Measurements from ENCODE around the gene PRELID1.

The PRELID1 gene

GRCh38 chr5:177347699-177348098 lies 44.1 kb downstream of the PRELID1 start:
- Histone ChIP-seq H3K79me2 (ENCODE audit: insufficient read depth, low read depth) (peaks cover 62% of the 10 kb centered on the region), H2AFZ (ENCODE audit: low read depth) (no peak overlapping the region), H3K9ac (no peak overlapping the region), H3K27ac (no peak overlapping the region), H3K4me3 (IDR thresholded peaks at IDR 0.05; ENCODE audit: insufficient read depth, low read depth, low read length) (no peak overlapping the region), H3K4me2 (no peak overlapping the region), H3K36me3 (ENCODE audit: insufficient read depth) (0 out of 2 replicates have a peak, but pooled peaks cover 4% of the 10 kb centered on the region), H4K20me1 (ENCODE audit: insufficient read depth) (no peaks in the 10 kb centered on the region), H3K4me1 (ENCODE audit: low read depth, poor library complexity, severe bottlenecking) (peaks cover 22% of the 10 kb centered on the region), H3K27me3 (ENCODE audit: insufficient read depth, low read depth) (no peaks in the 10 kb centered on the region)
- no peak for TF ChIP-seq CTCF (conservative IDR thresholded peaks at IDR 0.05; ENCODE audit: low read depth, low read length)

- peaks cover 22% of the 10 kb centered on the region for H3K4me1 ChIP-seq (ENCODE audit: low read depth, poor library complexity, severe bottlenecking)
- H3K9ac ChIP-seq: no peak overlapping the region
- no peak overlapping the region for H3K4me3 ChIP-seq (IDR thresholded peaks at IDR 0.05; ENCODE audit: insufficient read depth, low read depth, low read length)
- no peaks in the 10 kb centered on the region for H3K27me3 ChIP-seq (ENCODE audit: insufficient read depth, low read depth)
- H2AFZ ChIP-seq (ENCODE audit: low read depth): no peak overlapping the region
- no peaks in the 10 kb centered on the region for H4K20me1 ChIP-seq (ENCODE audit: insufficient read depth)
- peak overlapping the region; percentile 82; the same call in 1 of the 2 replicates for H3K4me2 ChIP-seq
- TF ChIP-seq CTCF (conservative IDR thresholded peaks at IDR 0.05; ENCODE audit: low read depth, low read length): no peak
- H3K27ac ChIP-seq: no peak overlapping the region
- H3K79me2 ChIP-seq (ENCODE audit: insufficient read depth, low read depth): peaks cover 54% of the 10 kb centered on the region
- 0 out of 2 replicates have a peak, but pooled peaks cover 4% of the 10 kb centered on the region for H3K36me3 ChIP-seq (ENCODE audit: insufficient read depth)
Observed at GRCh38 chr5:177349362-177349647, 45.7 kb downstream of the PRELID1 start.

GRCh38 chr5:177349762-177350161 lies 46.2 kb downstream of the PRELID1 start:
- H3K9ac ChIP-seq: no peak overlapping the region
- H3K4me1 ChIP-seq (ENCODE audit: low read depth, poor library complexity, severe bottlenecking): peaks cover 22% of the 10 kb centered on the region
- no peak for TF ChIP-seq CTCF (conservative IDR thresholded peaks at IDR 0.05; ENCODE audit: low read depth, low read length)

GRCh38 chr5:177350776-177351391 lies 47.3 kb downstream of the PRELID1 start:
- H3K27me3 ChIP-seq (ENCODE audit: insufficient read depth, low read depth): no peaks in the 10 kb centered on the region
- peak overlapping the region; percentile 98; the same call in 1 of the 2 replicates for H2AFZ ChIP-seq (ENCODE audit: low read depth)
- H3K4me1 ChIP-seq (ENCODE audit: low read depth, poor library complexity, severe bottlenecking): peaks cover 22% of the 10 kb centered on the region
- no peak overlapping the region for H3K4me3 ChIP-seq (IDR thresholded peaks at IDR 0.05; ENCODE audit: insufficient read depth, low read depth, low read length)
- peak overlapping the region; percentile 82 for H3K4me2 ChIP-seq
- peak overlapping the region; percentile 97 for H3K27ac ChIP-seq
- peaks cover 47% of the 10 kb centered on the region for H3K79me2 ChIP-seq (ENCODE audit: insufficient read depth, low read depth)
- H3K9ac ChIP-seq: peak overlapping the region; percentile 93
- 0 out of 2 replicates have a peak, but pooled peaks cover 4% of the 10 kb centered on the region for H3K36me3 ChIP-seq (ENCODE audit: insufficient read depth)
- no peak for TF ChIP-seq CTCF (conservative IDR thresholded peaks at IDR 0.05; ENCODE audit: low read depth, low read length)
- H4K20me1 ChIP-seq (ENCODE audit: insufficient read depth): no peaks in the 10 kb centered on the region

More at GRCh38 chr5:177349762-177350161, 46.2 kb downstream of the PRELID1 start:
- H3K36me3 ChIP-seq (ENCODE audit: insufficient read depth): 0 out of 2 replicates have a peak, but pooled peaks cover 4% of the 10 kb centered on the region
- H3K27ac ChIP-seq: no peak overlapping the region
- no peak overlapping the region for H2AFZ ChIP-seq (ENCODE audit: low read depth)
- H3K27me3 ChIP-seq (ENCODE audit: insufficient read depth, low read depth): no peaks in the 10 kb centered on the region
- H3K79me2 ChIP-seq (ENCODE audit: insufficient read depth, low read depth): peaks cover 51% of the 10 kb centered on the region
- H3K4me3 ChIP-seq (IDR thresholded peaks at IDR 0.05; ENCODE audit: insufficient read depth, low read depth, low read length): no peak overlapping the region
- H4K20me1 ChIP-seq (ENCODE audit: insufficient read depth): no peaks in the 10 kb centered on the region
- peak overlapping the region; percentile 82; the same call in 1 of the 2 replicates for H3K4me2 ChIP-seq

Data from KMS-11 (cell line).